Ishikawa (cell line): ENCODE measurements around the gene ZC3H12D.

Source experiments
- TAF1 ChIP-seq: IDR thresholded peaks from 2 replicates; pipeline ENCODE4 v1.6.1; 2012; ENCODE audit warnings: low read depth, mild to moderate bottlenecking
- TF ChIP-seq, protein P1 (sequence below): IDR thresholded peaks from 2 replicates; pipeline ENCODE4 v1.6.1; 2012; ENCODE audit warnings: low read depth, mild to moderate bottlenecking

DNA sequence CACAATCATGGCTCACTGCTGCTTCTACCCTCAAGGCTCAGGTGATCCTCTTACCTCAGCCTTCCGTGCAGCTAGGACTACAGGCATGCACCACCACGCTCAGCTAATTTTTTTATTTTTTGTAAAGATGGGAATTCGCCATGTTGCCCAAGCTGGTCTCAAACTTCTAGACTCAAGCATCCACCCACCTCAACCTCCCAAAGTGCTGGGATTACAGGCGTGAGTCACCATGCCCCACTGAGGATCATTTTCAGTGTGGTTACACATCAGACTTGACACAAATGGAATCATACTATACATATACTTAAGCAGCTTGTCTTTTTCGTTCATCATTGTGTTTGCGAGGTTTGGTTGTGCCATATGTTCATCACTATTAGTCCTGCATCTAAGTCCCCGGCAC, 26.6 kb downstream of the ZC3H12D start:
- TF ChIP-seq TAF1 = no peak
- TF ChIP-seq, protein P1, sequence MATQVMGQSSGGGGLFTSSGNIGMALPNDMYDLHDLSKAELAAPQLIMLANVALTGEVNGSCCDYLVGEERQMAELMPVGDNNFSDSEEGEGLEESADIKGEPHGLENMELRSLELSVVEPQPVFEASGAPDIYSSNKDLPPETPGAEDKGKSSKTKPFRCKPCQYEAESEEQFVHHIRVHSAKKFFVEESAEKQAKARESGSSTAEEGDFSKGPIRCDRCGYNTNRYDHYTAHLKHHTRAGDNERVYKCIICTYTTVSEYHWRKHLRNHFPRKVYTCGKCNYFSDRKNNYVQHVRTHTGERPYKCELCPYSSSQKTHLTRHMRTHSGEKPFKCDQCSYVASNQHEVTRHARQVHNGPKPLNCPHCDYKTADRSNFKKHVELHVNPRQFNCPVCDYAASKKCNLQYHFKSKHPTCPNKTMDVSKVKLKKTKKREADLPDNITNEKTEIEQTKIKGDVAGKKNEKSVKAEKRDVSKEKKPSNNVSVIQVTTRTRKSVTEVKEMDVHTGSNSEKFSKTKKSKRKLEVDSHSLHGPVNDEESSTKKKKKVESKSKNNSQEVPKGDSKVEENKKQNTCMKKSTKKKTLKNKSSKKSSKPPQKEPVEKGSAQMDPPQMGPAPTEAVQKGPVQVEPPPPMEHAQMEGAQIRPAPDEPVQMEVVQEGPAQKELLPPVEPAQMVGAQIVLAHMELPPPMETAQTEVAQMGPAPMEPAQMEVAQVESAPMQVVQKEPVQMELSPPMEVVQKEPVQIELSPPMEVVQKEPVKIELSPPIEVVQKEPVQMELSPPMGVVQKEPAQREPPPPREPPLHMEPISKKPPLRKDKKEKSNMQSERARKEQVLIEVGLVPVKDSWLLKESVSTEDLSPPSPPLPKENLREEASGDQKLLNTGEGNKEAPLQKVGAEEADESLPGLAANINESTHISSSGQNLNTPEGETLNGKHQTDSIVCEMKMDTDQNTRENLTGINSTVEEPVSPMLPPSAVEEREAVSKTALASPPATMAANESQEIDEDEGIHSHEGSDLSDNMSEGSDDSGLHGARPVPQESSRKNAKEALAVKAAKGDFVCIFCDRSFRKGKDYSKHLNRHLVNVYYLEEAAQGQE = no peak
